ENCODE results near the gene GSTO1. TPM values are rescaled to one million over a fixed set of nuclear protein-coding genes. Genes with fewer than 3 reads are reported as not detected.

Gene GSTO1
- total and polyA plus RNA-seq, 2 donors: 143 to 323 TPM

GRCh38 chr10:104253606-104254410, 884 bp upstream of the GSTO1 start:
- H3K27me3 ChIP-seq (ENCODE audit: control insufficient read depth in 2 of 2, insufficient read depth in 1 of 2, low read length in 1 of 2): no peaks in the 10 kb centered on the region
- H3K9me3 ChIP-seq (ENCODE audit: control insufficient read depth in 2 of 2, insufficient read depth in 1 of 2, low read length in 1 of 2): no peaks in the 10 kb centered on the region
- peak overlapping the region; percentile 82 to 94 for H3K27ac ChIP-seq (ENCODE audit: low read depth in 1 of 2, low read length in 1 of 2)
- peak in 1 of 9 donors; percentile 50 for DNase-seq (ENCODE audit: low read depth in 6 of 9, low spot score in 9 of 9)
- 62% methylated on average over 10 of the region's 10 CpGs for WGBS
- peaks cover 8 to 13% of the 10 kb centered on the region in 2 donors for H3K36me3 ChIP-seq (ENCODE audit: control insufficient read depth in 2 of 2, insufficient read depth in 2 of 2, low read length in 1 of 2)
- peaks cover 17 to 24% of the 10 kb centered on the region in 2 donors for H3K4me1 ChIP-seq (ENCODE audit: control insufficient read depth in 2 of 2, insufficient read depth in 2 of 2, low read length in 2 of 2)
- H3K4me3 ChIP-seq (ENCODE audit: low read length in 2 of 2): peak overlapping the region; percentile 84 to 89

GRCh38 chr10:104255311-104255981, 754 bp downstream of the GSTO1 start:
- H3K27ac ChIP-seq (ENCODE audit: low read depth in 1 of 2, low read length in 1 of 2): peak overlapping the region; percentile 82 to 94
- WGBS: 2% methylated on average over 12 of the region's 12 CpGs
- peaks cover 17 to 24% of the 10 kb centered on the region in 2 donors for H3K4me1 ChIP-seq (ENCODE audit: control insufficient read depth in 2 of 2, insufficient read depth in 2 of 2, low read length in 2 of 2)
- no peaks in the 10 kb centered on the region for H3K27me3 ChIP-seq (ENCODE audit: control insufficient read depth in 2 of 2, insufficient read depth in 1 of 2, low read length in 1 of 2)
- peak overlapping the region; percentile 84 to 89 for H3K4me3 ChIP-seq (ENCODE audit: low read length in 2 of 2)
- H3K9me3 ChIP-seq (ENCODE audit: control insufficient read depth in 2 of 2, insufficient read depth in 1 of 2, low read length in 1 of 2): no peaks in the 10 kb centered on the region
- H3K36me3 ChIP-seq (ENCODE audit: control insufficient read depth in 2 of 2, insufficient read depth in 2 of 2, low read length in 1 of 2): peaks cover 16 to 28% of the 10 kb centered on the region in 2 donors
- DNase-seq (ENCODE audit: low read depth in 6 of 9, low spot score in 9 of 9): peak in 2 of 9 donors; percentile 19 to 51

GRCh38 chr10:104256335-104256961, 1.8 kb downstream of the GSTO1 start:
- no peaks in the 10 kb centered on the region for H3K9me3 ChIP-seq (ENCODE audit: control insufficient read depth in 2 of 2, insufficient read depth in 1 of 2, low read length in 1 of 2)
- 4% methylated on average over 1 of the region's 1 CpG for WGBS
- peak overlapping the region in 1 of 2 donors; percentile 29 for H3K4me3 ChIP-seq (ENCODE audit: low read length in 2 of 2)
- peaks cover 21 to 37% of the 10 kb centered on the region in 2 donors for H3K36me3 ChIP-seq (ENCODE audit: control insufficient read depth in 2 of 2, insufficient read depth in 2 of 2, low read length in 1 of 2)
- peak in 2 of 9 donors; percentile 13 to 46 for DNase-seq (ENCODE audit: low read depth in 6 of 9, low spot score in 9 of 9)
- H3K27ac ChIP-seq (ENCODE audit: low read depth in 1 of 2, low read length in 1 of 2): peak overlapping the region; percentile 58 to 82
- H3K27me3 ChIP-seq (ENCODE audit: control insufficient read depth in 2 of 2, insufficient read depth in 1 of 2, low read length in 1 of 2): no peaks in the 10 kb centered on the region
- H3K4me1 ChIP-seq (ENCODE audit: control insufficient read depth in 2 of 2, insufficient read depth in 2 of 2, low read length in 2 of 2): peaks cover 17 to 25% of the 10 kb centered on the region in 2 donors

- no peak overlapping the region for H3K27ac ChIP-seq (ENCODE audit: low read depth in 1 of 2, low read length in 1 of 2)
- H3K36me3 ChIP-seq (ENCODE audit: control insufficient read depth in 2 of 2, insufficient read depth in 2 of 2, low read length in 1 of 2): peaks cover 29 to 45% of the 10 kb centered on the region in 2 donors
- H3K4me1 ChIP-seq (ENCODE audit: control insufficient read depth in 2 of 2, insufficient read depth in 2 of 2, low read length in 2 of 2): peaks cover 17 to 25% of the 10 kb centered on the region in 2 donors
Measured at GRCh38 chr10:104257235-104257634, 2.5 kb downstream of the GSTO1 start.

GRCh38 chr10:104258209-104258608, 3.5 kb downstream of the GSTO1 start:
- no peaks in the 10 kb centered on the region for H3K9me3 ChIP-seq (ENCODE audit: control insufficient read depth in 2 of 2, insufficient read depth in 1 of 2, low read length in 1 of 2)
- H3K4me3 ChIP-seq (ENCODE audit: low read length in 2 of 2): no peak overlapping the region
- H3K27ac ChIP-seq (ENCODE audit: low read depth in 1 of 2, low read length in 1 of 2): peak overlapping the region in 1 of 2 donors; percentile 31
- H3K36me3 ChIP-seq (ENCODE audit: control insufficient read depth in 2 of 2, insufficient read depth in 2 of 2, low read length in 1 of 2): peaks cover 35 to 52% of the 10 kb centered on the region in 2 donors
- WGBS: 97% methylated on average over 3 of the region's 3 CpGs
- H3K4me1 ChIP-seq (ENCODE audit: control insufficient read depth in 2 of 2, insufficient read depth in 2 of 2, low read length in 2 of 2): peaks cover 17 to 21% of the 10 kb centered on the region in 2 donors
- no peaks in the 10 kb centered on the region for H3K27me3 ChIP-seq (ENCODE audit: control insufficient read depth in 2 of 2, insufficient read depth in 1 of 2, low read length in 1 of 2)
- no peak for DNase-seq (ENCODE audit: low read depth in 6 of 9, low spot score in 9 of 9)

More at GRCh38 chr10:104257235-104257634, 2.5 kb downstream of the GSTO1 start:
- WGBS: 96% methylated on average over 5 of the region's 5 CpGs
- DNase-seq (ENCODE audit: low read depth in 6 of 9, low spot score in 9 of 9): no peak
- no peaks in the 10 kb centered on the region for H3K9me3 ChIP-seq (ENCODE audit: control insufficient read depth in 2 of 2, insufficient read depth in 1 of 2, low read length in 1 of 2)
- H3K4me3 ChIP-seq (ENCODE audit: low read length in 2 of 2): peak overlapping the region in 1 of 2 donors; percentile 29
- no peaks in the 10 kb centered on the region for H3K27me3 ChIP-seq (ENCODE audit: control insufficient read depth in 2 of 2, insufficient read depth in 1 of 2, low read length in 1 of 2)

GRCh38 chr10:104259456-104259855, 4.8 kb downstream of the GSTO1 start:
- Histone ChIP-seq H3K27me3 (ENCODE audit: control insufficient read depth in 2 of 2, insufficient read depth in 1 of 2, low read length in 1 of 2) (no peaks in the 10 kb centered on the region), H3K27ac (ENCODE audit: low read depth in 1 of 2, low read length in 1 of 2) (no peak overlapping the region), H3K36me3 (ENCODE audit: control insufficient read depth in 2 of 2, insufficient read depth in 2 of 2, low read length in 1 of 2) (peaks cover 35 to 56% of the 10 kb centered on the region in 2 donors), H3K9me3 (ENCODE audit: control insufficient read depth in 2 of 2, insufficient read depth in 1 of 2, low read length in 1 of 2) (no peaks in the 10 kb centered on the region), H3K4me3 (ENCODE audit: low read length in 2 of 2) (no peak overlapping the region), H3K4me1 (ENCODE audit: control insufficient read depth in 2 of 2, insufficient read depth in 2 of 2, low read length in 2 of 2) (peaks cover 8 to 11% of the 10 kb centered on the region in 2 donors)
- 93% methylated on average over 3 of the region's 3 CpGs for WGBS
- no peak for DNase-seq (ENCODE audit: low read depth in 6 of 9, low spot score in 9 of 9)

GRCh38 chr10:104259999-104260774, 5.5 kb downstream of the GSTO1 start:
- H3K36me3 ChIP-seq (ENCODE audit: control insufficient read depth in 2 of 2, insufficient read depth in 2 of 2, low read length in 1 of 2): peaks cover 35 to 61% of the 10 kb centered on the region in 2 donors
- no peak overlapping the region for H3K4me3 ChIP-seq (ENCODE audit: low read length in 2 of 2)
- no peak for DNase-seq (ENCODE audit: low read depth in 6 of 9, low spot score in 9 of 9)

GRCh38 chr10:104260775-104261115, 6.1 kb downstream of the GSTO1 start:
- WGBS: 78% methylated on average over 3 of the region's 3 CpGs
- Histone ChIP-seq H3K4me1 (ENCODE audit: control insufficient read depth in 2 of 2, insufficient read depth in 2 of 2, low read length in 2 of 2) (peaks cover 5 to 7% of the 10 kb centered on the region in 2 donors), H3K27ac (ENCODE audit: low read depth in 1 of 2, low read length in 1 of 2) (no peak overlapping the region), H3K36me3 (ENCODE audit: control insufficient read depth in 2 of 2, insufficient read depth in 2 of 2, low read length in 1 of 2) (peaks cover 35 to 65% of the 10 kb centered on the region in 2 donors), H3K4me3 (ENCODE audit: low read length in 2 of 2) (no peak overlapping the region), H3K27me3 (ENCODE audit: control insufficient read depth in 2 of 2, insufficient read depth in 1 of 2, low read length in 1 of 2) (no peaks in the 10 kb centered on the region), H3K9me3 (ENCODE audit: control insufficient read depth in 2 of 2, insufficient read depth in 1 of 2, low read length in 1 of 2) (no peaks in the 10 kb centered on the region)
- DNase-seq (ENCODE audit: low read depth in 6 of 9, low spot score in 9 of 9): no peak

More at GRCh38 chr10:104259999-104260774, 5.5 kb downstream of the GSTO1 start:
- WGBS: 94% methylated on average over 6 of the region's 6 CpGs
- no peaks in the 10 kb centered on the region for H3K9me3 ChIP-seq (ENCODE audit: control insufficient read depth in 2 of 2, insufficient read depth in 1 of 2, low read length in 1 of 2)
- H3K27me3 ChIP-seq (ENCODE audit: control insufficient read depth in 2 of 2, insufficient read depth in 1 of 2, low read length in 1 of 2): no peaks in the 10 kb centered on the region
- peak overlapping the region in 1 of 2 donors; percentile 72 for H3K27ac ChIP-seq (ENCODE audit: low read depth in 1 of 2, low read length in 1 of 2)
- peaks cover 8 to 10% of the 10 kb centered on the region in 2 donors for H3K4me1 ChIP-seq (ENCODE audit: control insufficient read depth in 2 of 2, insufficient read depth in 2 of 2, low read length in 2 of 2)

All from thymus (tissue), 11 donors.